K562 (cell line): ENCODE measurements around the gene NT5DC1. TPM values are rescaled to one million over a fixed set of nuclear protein-coding genes. Genes with fewer than 3 reads are reported as not detected.

Experiments used
- ARID2 ChIP-seq: fragments of 450-650 bp; IDR thresholded peaks from 2 replicates; pipeline ENCODE4 v1.6.1; 2017; ENCODE audit warnings: antibody characterized with exemption, mild to moderate bottlenecking
- C11orf30 ChIP-seq: fragments of 450-650 bp; IDR thresholded peaks from 2 replicates; pipeline ENCODE4 v1.6.1; 2016; ENCODE audit warnings: low read depth, mild to moderate bottlenecking
- CBX3 ChIP-seq, 2 experiments: IDR thresholded peaks; 1 replicate in 1 of 2; 2 replicates in 1 of 2; pipeline ENCODE4 v1.6.1; 2012; ENCODE audit warnings: inconsistent platforms in 2 of 2, low read length in 2 of 2, borderline replicate concordance in 1 of 2, control low read depth in 1 of 2
- EP400 ChIP-seq: fragments of 450-650 bp; IDR thresholded peaks from 2 replicates; pipeline ENCODE4 v1.6.1; 2017; ENCODE audit warnings: antibody characterized with exemption, mild to moderate bottlenecking, moderate library complexity
- HMGN3 ChIP-seq: IDR thresholded peaks from 2 replicates; pipeline ENCODE4 v1.6.1; 2011; ENCODE audit warnings: borderline replicate concordance, low read depth, mild to moderate bottlenecking, mixed read lengths, low read length; ENCODE audit not compliant: insufficient read length; ENCODE audit errors: extremely low read depth
- KDM1A ChIP-seq, 2 experiments: fragments of 450-650 bp; IDR thresholded peaks; 2 replicates each; pipeline ENCODE4 v1.6.1; 2016; ENCODE audit warnings: mild to moderate bottlenecking in 2 of 2
- KLF6 ChIP-seq: fragments of 250-450 bp; sonication (Bioruptor Pico); IDR thresholded peaks from 2 replicates; pipeline ENCODE4 v1.4.0; 2020; ENCODE audit warnings: mild to moderate bottlenecking, moderate library complexity, borderline replicate concordance
- NFE2 ChIP-seq: IDR thresholded peaks from 2 replicates; pipeline ENCODE4 v1.6.1; 2014; ENCODE audit warnings: antibody characterized with exemption, low read depth
- POLR2A ChIP-seq: fragments of 450-650 bp; conservative IDR thresholded peaks from 2 replicates; pipeline ENCODE4 v1.6.1; 2016
- POU5F1 ChIP-seq: fragments of 150-350 bp; IDR thresholded peaks from 2 replicates; pipeline ENCODE4 v1.6.1; 2014; ENCODE audit warnings: borderline replicate concordance, low read length, low read depth, mild to moderate bottlenecking; ENCODE audit not compliant: partially characterized antibody
- RFX7 ChIP-seq: fragments of 250-450 bp; sonication (Bioruptor Pico); IDR thresholded peaks from 2 replicates; pipeline ENCODE4 v1.5.1; 2021; ENCODE audit warnings: mild to moderate bottlenecking
- RHOXF2B ChIP-seq: fragments of 250-450 bp; sonication (Bioruptor Pico); conservative IDR thresholded peaks from 2 replicates; pipeline ENCODE4 v1.5.1; 2021
- SAFB ChIP-seq: fragments of 200-400 bp; formaldehyde crosslinking; IDR thresholded peaks from 2 replicates; pipeline ENCODE4 v1.6.1; 2017; ENCODE audit warnings: low read depth, low read length, borderline replicate concordance
- STAT6 ChIP-seq: sonication (generic); formaldehyde crosslinking; IDR thresholded peaks from 2 replicates; pipeline ENCODE4 v1.8.1; 2023; ENCODE audit warnings: mild to moderate bottlenecking, missing genetic modification reagents
- U2AF1 ChIP-seq: fragments of 200-400 bp; formaldehyde crosslinking; optimal IDR thresholded peaks from 2 replicates; pipeline ENCODE3; 2017; ENCODE audit warnings: mild to moderate bottlenecking, low read depth, low read length, moderate library complexity
- ZBTB33 ChIP-seq: sonication (generic); formaldehyde crosslinking; IDR thresholded peaks from 2 replicates; pipeline ENCODE4 v1.8.1; 2023; ENCODE audit warnings: mild to moderate bottlenecking, missing genetic modification reagents
- ZBTB43 ChIP-seq: sonication (generic); formaldehyde crosslinking; IDR thresholded peaks from 2 replicates; pipeline ENCODE4 v1.8.0; 2023; ENCODE audit warnings: mild to moderate bottlenecking, missing genetic modification reagents
- ZEB2 ChIP-seq: fragments of 450-650 bp; IDR thresholded peaks from 2 replicates; pipeline ENCODE4 v1.6.1; 2016
- ZNF263 ChIP-seq: sonication (generic); formaldehyde crosslinking; IDR thresholded peaks from 2 replicates; pipeline ENCODE4 v1.8.0; 2022; ENCODE audit warnings: mild to moderate bottlenecking, missing genetic modification reagents, borderline replicate concordance
- polyA plus RNA-seq, 8 experiments: library from polyadenylated mRNA; depleted of rRNA in 4 of 8; stranded (reverse) in 5 of 8; unstranded in 3 of 8; fragments of >200 nt; fragmentation: Nextera tagmentation in 2 of 8; fragmentation: Illumina TruSeq in 1 of 8; extraction: Ambion mirVana in 2 of 8; extraction: Trizol in 1 of 8; gene quantifications; 2 replicates each; pipeline versions ENCODE4 v1.2.1 to v1.2.3, GENCODE V29; 2011 to 2014; ENCODE audit warnings: inconsistent platforms in 1 of 8, missing spikeins in 1 of 8
- total RNA-seq, 7 experiments: library from RNA; depleted of rRNA in 6 of 7; stranded (reverse); fragments of >200 nt in 6 of 7; fragmentation: Illumina TruSeq in 2 of 7; extraction: Trizol in 2 of 7; gene quantifications; 2 replicates each; pipeline versions ENCODE4 v1.2.1 to v1.2.3, GENCODE V29; 2011 to 2021; ENCODE audit warnings: low replicate concordance in 1 of 7

Gene NT5DC1
- total and polyA plus RNA-seq, 9 of the 15 experiments (the other 6 are each of a cell fraction or from before 2014, with no cell fraction given), result 4.9 to 28.5 (median 16.3) TPM

GRCh38 chr6:116100419-116101301, at the start of gene NT5DC1 (continued):
- no peak for TF ChIP-seq ZBTB43 (CRISPR knock-in tag)
- TF ChIP-seq KLF6, result no peak
- TF ChIP-seq POLR2A, result peak; percentile 89
- no peak for TF ChIP-seq CBX3 (IDR thresholded peaks at IDR 0.05; ENCODE audit: borderline replicate concordance in 1 of 2, low read length in 2 of 2)
- TF ChIP-seq U2AF1, result peak; percentile 46
- peak; percentile 58; the same call in 1 of the 2 replicates for TF ChIP-seq SAFB
- TF ChIP-seq ZEB2, result 0 out of 2 replicates have a peak, but pooled peaks have one; percentile 14
- TF ChIP-seq RFX7 (CRISPR knock-in tag), result no peak
- TF ChIP-seq KDM1A (IDR thresholded peaks at IDR 0.05), result peak in 1 of 2 experiments; percentile 11; a peak in 1 of 4 replicates
- peak; percentile 48 for TF ChIP-seq ZBTB33 (CRISPR knock-in tag)
- peak; percentile 35 for TF ChIP-seq C11orf30
- TF ChIP-seq POU5F1, result no peak
- TF ChIP-seq STAT6 (CRISPR knock-in tag), result peak; percentile 47; the same call in 1 of the 2 replicates
- peak; percentile 81 for TF ChIP-seq EP400
- 0 out of 2 replicates have a peak, but pooled peaks have one; percentile 11 for TF ChIP-seq RHOXF2B (CRISPR knock-in tag)
- no peak for TF ChIP-seq HMGN3
- TF ChIP-seq ZNF263 (CRISPR knock-in tag), result peak; percentile 91
- peak; percentile 42; the same call in 1 of the 2 replicates for TF ChIP-seq NFE2
- no peak for TF ChIP-seq ARID2
